Naive B cell (primary cell): ENCODE measurements around the gene CAMSAP1. TPM values are rescaled to one million over a fixed set of nuclear protein-coding genes. Genes with fewer than 3 reads are reported as not detected.
"Not testable (repeated sequence)": the region's sequence is repeated elsewhere in the genome, so short reads cannot be mapped to it uniquely, and the experiment has no call there.

Experiments
- ATAC-seq, 2 donors: fragments of 150-1000 bp; cut with Tn5 transposase; 2 replicates each; pipeline ENCODE4 v1.10.0; 2021; ENCODE audit warnings: low read depth in 2 of 2, mild to moderate bottlenecking in 2 of 2, moderate library complexity in 2 of 2
- DNase-seq: peaks from one replicate; pipeline ENCODE4 v3.0.0; 2022
- H3K27ac Mint-ChIP-seq, 6 donors: one replicate each; pipeline ENCODE4 v1.8.0; 2020 to 2022; ENCODE audit warnings: mild to moderate bottlenecking in 6 of 6, mixed read lengths in 6 of 6, moderate library complexity in 5 of 6, inconsistent platforms in 2 of 6
- H3K27me3 Mint-ChIP-seq, 3 donors: one replicate each; pipeline ENCODE4 v1.8.0; 2021 to 2022; ENCODE audit warnings: mixed read lengths in 3 of 3, mild to moderate bottlenecking in 1 of 3
- H3K36me3 Mint-ChIP-seq, 2 donors: one replicate each; pipeline ENCODE4 v1.8.0; 2020 to 2022; ENCODE audit warnings: mixed read lengths in 2 of 2, inconsistent platforms in 1 of 2, mild to moderate bottlenecking in 1 of 2
- H3K4me1 Mint-ChIP-seq, 3 donors: one replicate each; pipeline ENCODE4 v1.8.0; 2020 to 2022; ENCODE audit warnings: mixed read lengths in 3 of 3, inconsistent platforms in 1 of 3, mild to moderate bottlenecking in 1 of 3, moderate library complexity in 1 of 3
- H3K4me3 Mint-ChIP-seq, 8 donors: one replicate each; pipeline ENCODE4 v1.8.0; 2020 to 2022; ENCODE audit warnings: mild to moderate bottlenecking in 8 of 8, mixed read lengths in 8 of 8, moderate library complexity in 8 of 8, inconsistent platforms in 2 of 8
- H3K9me3 Mint-ChIP-seq, 7 donors: one replicate each; pipeline ENCODE4 v1.8.0; 2020 to 2022; ENCODE audit warnings: mixed read lengths in 7 of 7, mild to moderate bottlenecking in 5 of 7, inconsistent platforms in 2 of 7, moderate library complexity in 1 of 7
- polyA plus RNA-seq, 6 donors: library from polyadenylated mRNA; unstranded; fragments of 300-500 nt; fragmentation: Illumina TruSeq; gene quantifications; one replicate each; pipeline ENCODE4 v1.2.3, GENCODE V29; 2021; ENCODE audit warnings: low read depth in 6 of 6

CAMSAP1 gene
- polyA plus RNA-seq, 6 donors from 2014 or later: 0.95 to 3.5 (median 2.0) TPM; not detected in 1

GRCh38 chr9:135923508-135923907 is 16.2 kb upstream of the CAMSAP1 start:
- no peak overlapping the region for H3K27ac Mint-ChIP-seq
- H3K27me3 Mint-ChIP-seq: no peaks in the 10 kb centered on the region
- no peak overlapping the region for H3K4me3 Mint-ChIP-seq
- peaks cover 4 to 8% (median 5%) of the 10 kb centered on the region in 7 donors for H3K9me3 Mint-ChIP-seq
- H3K4me1 Mint-ChIP-seq: no peaks in the 10 kb centered on the region
- ATAC-seq (no peak), DNase-seq (no peak)
- peaks cover 0 to 8% of the 10 kb centered on the region in 2 donors for H3K36me3 Mint-ChIP-seq

- Mint-ChIP-seq H3K36me3 (peaks cover 5 to 15% of the 10 kb centered on the region in 2 donors), H3K4me3 (no peak overlapping the region)
Measured at GRCh38 chr9:135921749-135922310, 14.5 kb upstream of the CAMSAP1 start.

GRCh38 chr9:135920973-135921585 is 13.7 kb upstream of the CAMSAP1 start:
- no peak for DNase-seq
- Mint-ChIP-seq H3K9me3 (peaks cover 4 to 28% (median 13%) of the 10 kb centered on the region in 7 donors), H3K36me3 (peaks cover 12 to 22% of the 10 kb centered on the region in 2 donors), H3K4me3 (peak overlapping the region in 1 of 8 donors; percentile 57), H3K27ac (peak overlapping the region in 1 of 6 donors; percentile 74), H3K27me3 (no peaks in the 10 kb centered on the region), H3K4me1 (peaks cover 9 to 14% (median 10%) of the 10 kb centered on the region in 3 donors)
- no peak for ATAC-seq

More at GRCh38 chr9:135921749-135922310, 14.5 kb upstream of the CAMSAP1 start:
- Mint-ChIP-seq H3K4me1 (peaks cover 5 to 6% (median 6%) of the 10 kb centered on the region in 3 donors), H3K27ac (no peak overlapping the region), H3K27me3 (no peaks in the 10 kb centered on the region), H3K9me3 (peaks cover 4 to 20% (median 12%) of the 10 kb centered on the region in 7 donors)
- no peak for DNase-seq
- no peak for ATAC-seq

- no peak for ATAC-seq
- DNase-seq: no peak
- Mint-ChIP-seq H3K9me3 (peaks cover 4 to 35% (median 18%) of the 10 kb centered on the region in 7 donors), H3K4me1 (peaks cover 9 to 15% (median 10%) of the 10 kb centered on the region in 3 donors), H3K36me3 (peaks cover 18 to 29% of the 10 kb centered on the region in 2 donors), H3K27ac (peak overlapping the region in 1 of 6 donors; percentile 7), H3K27me3 (no peaks in the 10 kb centered on the region), H3K4me3 (peak overlapping the region in 1 of 8 donors; percentile 57)
Measured at GRCh38 chr9:135920256-135920930, 13.0 kb upstream of the CAMSAP1 start.

- H3K4me3 Mint-ChIP-seq: no peak overlapping the region
- DNase-seq (no peak), ATAC-seq (no peak)
- H3K36me3 Mint-ChIP-seq: peaks cover 21 to 30% of the 10 kb centered on the region in 2 donors
- H3K4me1 Mint-ChIP-seq: peaks cover 9 to 15% (median 10%) of the 10 kb centered on the region in 3 donors
- H3K27me3 Mint-ChIP-seq: no peaks in the 10 kb centered on the region
- H3K9me3 Mint-ChIP-seq: peaks cover 4 to 45% (median 23%) of the 10 kb centered on the region in 7 donors
- H3K27ac Mint-ChIP-seq: no peak overlapping the region
Measured at GRCh38 chr9:135919318-135919890, 12.1 kb upstream of the CAMSAP1 start.

- Mint-ChIP-seq H3K4me1 (peaks cover 15 to 19% (median 16%) of the 10 kb centered on the region in 3 donors), H3K36me3 (peaks cover 34 to 48% of the 10 kb centered on the region in 2 donors), H3K9me3 (peaks cover 4 to 52% (median 38%) of the 10 kb centered on the region in 7 donors)
- not testable (repeated sequence) for H3K4me3 Mint-ChIP-seq, H3K27me3 Mint-ChIP-seq, DNase-seq, H3K27ac Mint-ChIP-seq, ATAC-seq
Measured at GRCh38 chr9:135916227-135916626, 8.9 kb upstream of the CAMSAP1 start.

GRCh38 chr9:135914921-135915320 is 7.6 kb upstream of the CAMSAP1 start:
- H3K4me1 Mint-ChIP-seq: peaks cover 27 to 32% (median 28%) of the 10 kb centered on the region in 3 donors
- peaks cover 46 to 56% of the 10 kb centered on the region in 2 donors for H3K36me3 Mint-ChIP-seq
- ATAC-seq (no peak), DNase-seq (no peak)
- H3K27ac Mint-ChIP-seq: no peak overlapping the region
- H3K4me3 Mint-ChIP-seq: no peak overlapping the region
- H3K9me3 Mint-ChIP-seq: peaks cover 4 to 52% (median 38%) of the 10 kb centered on the region in 7 donors
- H3K27me3 Mint-ChIP-seq: no peaks in the 10 kb centered on the region

- Mint-ChIP-seq H3K27ac (peak overlapping the region in 2 of 6 donors; percentile 56 to 85), H3K4me1 (peaks cover 30 to 39% (median 33%) of the 10 kb centered on the region in 3 donors), H3K4me3 (peak overlapping the region in 1 of 8 donors; percentile 52), H3K36me3 (peaks cover 36 to 37% of the 10 kb centered on the region in 2 donors), H3K9me3 (peaks cover 0 to 26% (median 21%) of the 10 kb centered on the region in 7 donors)
- DNase-seq, ATAC-seq, H3K27me3 Mint-ChIP-seq: not testable (repeated sequence)
Measured at GRCh38 chr9:135911233-135911632, 3.9 kb upstream of the CAMSAP1 start.

GRCh38 chr9:135910757-135911156 is 3.4 kb upstream of the CAMSAP1 start:
- H3K27ac Mint-ChIP-seq: peak overlapping the region in 1 of 6 donors; percentile 56
- ATAC-seq (no peak), DNase-seq (no peak)
- no peaks in the 10 kb centered on the region for H3K27me3 Mint-ChIP-seq
- H3K9me3 Mint-ChIP-seq: peaks cover 0 to 21% (median 16%) of the 10 kb centered on the region in 7 donors
- peaks cover 31 to 32% of the 10 kb centered on the region in 2 donors for H3K36me3 Mint-ChIP-seq
- H3K4me1 Mint-ChIP-seq: peaks cover 30 to 44% (median 35%) of the 10 kb centered on the region in 3 donors
- peak overlapping the region in 1 of 8 donors; percentile 57 for H3K4me3 Mint-ChIP-seq

GRCh38 chr9:135910216-135910615 is 2.9 kb upstream of the CAMSAP1 start:
- H3K9me3 Mint-ChIP-seq: peaks cover 0 to 19% (median 11%) of the 10 kb centered on the region in 7 donors
- H3K4me3 Mint-ChIP-seq: peak overlapping the region in 4 of 8 donors; percentile 72 to 92 (median 76)
- DNase-seq (no peak), ATAC-seq (no peak)
- H3K36me3 Mint-ChIP-seq: peaks cover 26 to 27% of the 10 kb centered on the region in 2 donors
- peaks cover 33 to 49% (median 40%) of the 10 kb centered on the region in 3 donors for H3K4me1 Mint-ChIP-seq
- H3K27ac Mint-ChIP-seq: peak overlapping the region in 1 of 6 donors; percentile 65
- H3K27me3 Mint-ChIP-seq: no peaks in the 10 kb centered on the region

- H3K4me1 Mint-ChIP-seq: peaks cover 37 to 56% (median 47%) of the 10 kb centered on the region in 3 donors
- H3K27ac Mint-ChIP-seq: no peak overlapping the region
- H3K36me3 Mint-ChIP-seq: peaks cover 26% of the 10 kb centered on the region in 2 donors
- no peak for DNase-seq
- peak overlapping the region; percentile 67 to 92 (median 87) for H3K4me3 Mint-ChIP-seq
- no peak for ATAC-seq
- no peaks in the 10 kb centered on the region for H3K27me3 Mint-ChIP-seq
- peaks cover 0 to 15% (median 6%) of the 10 kb centered on the region in 7 donors for H3K9me3 Mint-ChIP-seq
Measured at GRCh38 chr9:135909371-135909770, 2.0 kb upstream of the CAMSAP1 start.

- ATAC-seq (no peak), DNase-seq (no peak)
- Mint-ChIP-seq H3K27ac (peak overlapping the region in 4 of 6 donors; percentile 13 to 96 (median 80)), H3K9me3 (peaks cover 0 to 12% (median 4%) of the 10 kb centered on the region in 7 donors), H3K36me3 (peaks cover 23 to 24% of the 10 kb centered on the region in 2 donors), H3K4me1 (peaks cover 37 to 56% (median 50%) of the 10 kb centered on the region in 3 donors), H3K27me3 (no peaks in the 10 kb centered on the region), H3K4me3 (peak overlapping the region; percentile 67 to 92 (median 87))
Measured at GRCh38 chr9:135908754-135909204, 1.4 kb upstream of the CAMSAP1 start.
